VCaP (cell line): Measurements from ENCODE around the gene GPR132.

Experiments
- H3K27ac ChIP-seq: fragments of 450-650 bp; 2 replicates; pipeline ENCODE4 v1.5.1; 2017
- TF ChIP-seq, protein P1 (sequence below): fragments of 450-650 bp; conservative IDR thresholded peaks from 2 replicates; pipeline ENCODE4 v1.5.1; 2017; ENCODE audit warnings: mild to moderate bottlenecking, moderate library complexity

The GPR132 gene

DNA sequence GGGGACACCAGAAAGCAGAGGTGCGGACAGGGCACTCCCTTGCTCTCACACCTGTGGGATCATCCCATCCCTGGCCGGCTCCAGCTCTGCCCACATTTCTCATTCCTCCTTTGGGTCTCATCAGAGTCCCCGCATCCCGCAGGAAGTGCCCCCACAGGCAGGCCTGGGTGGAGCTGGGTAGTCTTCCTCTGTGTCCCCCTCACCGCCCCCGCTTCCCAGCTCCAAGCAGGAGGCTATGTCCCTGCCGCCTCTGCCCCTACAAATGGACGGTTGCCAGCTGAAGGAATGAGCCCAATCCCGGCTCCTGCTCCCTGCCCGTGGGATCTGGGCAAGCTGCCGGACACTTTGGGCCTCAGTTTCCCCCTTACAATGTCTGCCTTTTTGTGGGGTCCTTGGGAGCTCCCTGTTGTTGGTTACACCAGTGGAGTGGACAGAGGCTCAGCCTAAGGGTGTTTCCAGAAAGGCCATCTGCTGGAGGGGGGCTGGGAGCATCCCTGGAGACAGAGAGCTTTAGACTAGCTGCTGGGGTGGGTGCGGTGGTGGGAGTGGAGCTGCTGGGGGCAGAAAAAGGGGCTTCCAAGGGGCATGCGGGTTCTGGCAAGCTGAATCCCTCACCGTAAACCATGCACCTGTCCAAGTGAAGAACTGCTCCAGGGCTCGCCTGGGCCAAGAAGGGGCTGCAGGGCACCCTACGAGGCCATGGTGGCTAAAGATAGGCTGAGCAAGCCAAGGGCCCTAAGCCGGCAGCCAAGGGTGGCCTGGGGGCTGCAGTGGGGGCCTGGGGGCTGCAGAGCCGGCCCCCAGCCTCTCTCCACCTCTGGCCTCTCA is 7.9 kb upstream of the GPR132 start:
- H3K27ac ChIP-seq, result no peak overlapping the region
- TF ChIP-seq, protein P1, sequence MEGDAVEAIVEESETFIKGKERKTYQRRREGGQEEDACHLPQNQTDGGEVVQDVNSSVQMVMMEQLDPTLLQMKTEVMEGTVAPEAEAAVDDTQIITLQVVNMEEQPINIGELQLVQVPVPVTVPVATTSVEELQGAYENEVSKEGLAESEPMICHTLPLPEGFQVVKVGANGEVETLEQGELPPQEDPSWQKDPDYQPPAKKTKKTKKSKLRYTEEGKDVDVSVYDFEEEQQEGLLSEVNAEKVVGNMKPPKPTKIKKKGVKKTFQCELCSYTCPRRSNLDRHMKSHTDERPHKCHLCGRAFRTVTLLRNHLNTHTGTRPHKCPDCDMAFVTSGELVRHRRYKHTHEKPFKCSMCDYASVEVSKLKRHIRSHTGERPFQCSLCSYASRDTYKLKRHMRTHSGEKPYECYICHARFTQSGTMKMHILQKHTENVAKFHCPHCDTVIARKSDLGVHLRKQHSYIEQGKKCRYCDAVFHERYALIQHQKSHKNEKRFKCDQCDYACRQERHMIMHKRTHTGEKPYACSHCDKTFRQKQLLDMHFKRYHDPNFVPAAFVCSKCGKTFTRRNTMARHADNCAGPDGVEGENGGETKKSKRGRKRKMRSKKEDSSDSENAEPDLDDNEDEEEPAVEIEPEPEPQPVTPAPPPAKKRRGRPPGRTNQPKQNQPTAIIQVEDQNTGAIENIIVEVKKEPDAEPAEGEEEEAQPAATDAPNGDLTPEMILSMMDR, result no peak

DNA sequence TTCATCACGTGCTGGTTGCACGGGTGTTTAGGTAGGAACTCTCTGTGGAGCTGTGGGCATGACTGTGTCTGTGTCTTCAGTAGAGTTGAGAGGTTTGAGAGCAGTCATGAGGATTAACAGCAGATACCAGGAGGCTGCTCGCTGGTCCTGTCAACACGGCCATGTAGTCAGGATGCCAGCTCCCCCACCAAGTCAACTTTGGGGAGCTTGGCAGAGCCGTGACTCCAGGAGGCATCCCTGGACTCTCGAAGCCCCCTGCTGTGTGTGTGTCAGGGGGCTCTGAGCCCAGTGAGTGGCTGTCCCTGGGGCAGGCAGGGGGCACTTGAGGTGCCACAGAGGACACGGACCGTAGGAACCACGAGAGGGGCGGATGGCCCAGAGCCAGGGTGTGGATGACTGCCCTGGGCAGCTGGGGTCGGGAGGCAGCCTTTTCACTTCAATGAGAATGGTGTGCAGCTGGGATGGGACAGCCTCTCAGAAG is 7.2 kb upstream of the GPR132 start:
- TF ChIP-seq, protein P1, result no peak
- no peak overlapping the region for H3K27ac ChIP-seq

DNA sequence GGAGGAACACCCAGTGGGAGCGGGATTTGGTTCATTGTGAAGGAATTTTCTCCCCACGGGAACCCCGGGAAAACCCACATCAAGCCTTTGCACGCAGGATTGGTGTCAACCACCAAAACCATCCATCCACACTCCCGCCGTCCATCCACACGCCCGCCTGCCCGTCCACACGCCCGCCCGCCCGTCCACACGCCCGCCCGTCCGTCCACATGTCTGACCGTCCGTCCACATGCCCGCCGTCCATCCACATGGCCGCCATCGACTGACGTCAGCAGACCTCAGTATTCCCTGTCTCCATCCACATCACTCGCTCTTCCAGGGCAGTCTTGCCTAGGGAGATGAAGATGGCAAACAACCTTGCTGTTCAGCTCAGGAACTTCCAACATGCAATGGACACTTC is 6.7 kb upstream of the GPR132 start:
- H3K27ac ChIP-seq, result no peak overlapping the region
- TF ChIP-seq, protein P1, result no peak

DNA sequence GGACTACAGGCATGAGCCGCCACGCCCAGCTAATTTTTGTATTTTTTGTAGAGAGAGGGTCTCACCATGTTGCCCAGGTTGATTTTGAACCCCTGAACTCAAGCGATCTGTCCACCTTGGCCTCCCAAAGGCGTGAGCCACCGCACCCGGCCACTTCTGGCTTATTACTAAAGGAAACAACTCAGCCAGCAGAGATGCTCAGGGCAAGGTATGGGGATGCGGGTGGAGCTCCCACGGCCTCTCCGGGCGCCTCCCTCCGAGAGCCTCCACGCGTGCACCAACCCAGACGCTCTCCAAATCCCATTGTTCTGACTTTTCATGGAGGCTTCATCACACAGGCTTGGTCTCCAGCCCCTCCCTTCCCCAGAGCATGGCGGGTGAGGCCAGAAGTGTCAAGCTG is 6.1 kb upstream of the GPR132 start:
- H3K27ac ChIP-seq, result no peak overlapping the region
- TF ChIP-seq, protein P1, result no peak

DNA sequence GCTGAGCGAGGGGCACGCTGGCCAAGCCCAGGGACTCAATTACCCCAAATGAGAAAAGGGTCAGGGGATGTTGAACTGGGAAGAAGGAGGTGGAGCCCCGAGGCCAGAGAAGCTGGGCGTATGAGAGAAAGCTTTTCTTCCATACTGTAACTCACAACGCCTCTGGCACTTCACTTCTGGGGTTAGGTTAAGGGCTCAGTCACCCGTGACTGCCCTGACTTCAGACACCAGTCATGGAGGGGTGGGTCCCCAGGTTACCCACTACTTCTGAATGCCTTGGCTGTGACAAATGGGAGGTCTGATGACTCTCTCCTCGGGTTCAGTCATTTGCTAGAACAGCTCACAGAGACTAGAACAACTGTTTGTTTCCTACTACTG is 5.5 kb upstream of the GPR132 start:
- TF ChIP-seq, protein P1, result no peak
- no peak overlapping the region for H3K27ac ChIP-seq

DNA sequence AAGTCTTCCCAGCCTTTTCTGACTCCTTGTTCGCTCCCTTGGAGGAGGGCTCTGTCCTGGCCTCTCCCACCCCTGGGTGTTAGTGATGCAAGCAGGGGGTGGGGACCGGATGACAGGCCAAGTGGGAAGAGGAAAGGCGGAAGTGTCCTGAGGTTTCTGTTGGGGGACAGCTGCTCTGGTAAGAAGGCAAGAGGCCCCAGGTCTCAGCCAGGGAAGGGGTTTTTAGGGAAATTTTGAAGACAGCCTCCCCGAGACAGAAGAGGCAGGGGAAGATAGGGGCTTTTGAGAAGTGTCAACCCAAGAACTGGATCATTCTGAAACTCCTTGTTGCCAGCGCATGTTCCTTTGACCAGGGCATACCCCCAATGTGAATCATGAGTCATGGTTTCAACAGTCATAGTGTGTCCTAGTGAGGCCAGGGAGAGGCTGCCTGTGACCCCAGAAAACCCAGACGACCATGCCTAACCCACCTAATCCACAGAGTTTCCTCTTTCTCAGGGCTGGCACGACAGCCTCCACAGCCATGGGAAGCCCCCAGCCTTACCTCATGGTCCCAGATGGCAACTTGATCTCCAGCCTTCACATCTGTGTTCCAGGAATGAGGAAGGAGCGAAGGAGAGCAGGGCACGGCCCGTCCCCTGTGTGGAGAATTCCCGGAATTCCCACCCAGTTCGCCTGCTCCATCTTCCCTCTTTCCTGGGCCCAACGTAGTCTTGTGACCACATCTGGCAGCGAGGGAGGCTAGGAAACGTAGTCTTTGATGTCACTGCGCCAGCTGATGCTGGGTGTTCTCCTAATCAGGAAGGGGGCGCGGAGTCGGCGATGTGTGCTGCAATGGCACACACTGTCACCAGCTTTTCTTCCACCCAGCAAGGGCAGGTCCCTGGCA is 4.9 kb upstream of the GPR132 start:
- H3K27ac ChIP-seq, result no peak overlapping the region
- TF ChIP-seq, protein P1, result no peak

DNA sequence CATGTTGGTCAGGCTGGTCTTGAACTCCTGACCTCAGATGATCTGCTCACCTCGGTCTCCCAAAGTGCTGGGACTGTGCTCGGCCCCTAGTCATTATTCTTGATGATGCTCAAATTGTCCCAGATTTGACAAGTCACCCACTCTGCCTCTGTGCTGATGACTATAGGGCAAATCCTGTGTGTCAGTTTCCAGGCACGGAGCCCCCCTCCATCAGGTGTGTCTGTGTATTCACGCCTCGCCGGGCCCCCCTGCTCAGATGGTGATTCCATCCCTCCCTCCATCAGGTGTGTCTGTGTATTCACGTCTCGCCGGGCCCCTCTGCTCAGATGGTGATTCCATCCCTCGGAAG is 4.3 kb upstream of the GPR132 start:
- no peak overlapping the region for H3K27ac ChIP-seq
- TF ChIP-seq, protein P1, result no peak
